ENCODE results near the gene LZTR1.

- TF ChIP-seq SMC3 (IDR thresholded peaks at IDR 0.05) (no peak), CTCF (IDR thresholded peaks at IDR 0.05) (no peak), MAX (IDR thresholded peaks at IDR 0.05) (no peak), RFX5 (IDR thresholded peaks at IDR 0.05) (no peak), POLR2A (IDR thresholded peaks at IDR 0.05; ENCODE audit: low read length) (no peak), POLR2AphosphoS2 (conservative IDR thresholded peaks at IDR 0.05; ENCODE audit: low read length) (no peak), RCOR1 (IDR thresholded peaks at IDR 0.05; ENCODE audit: low read depth, low read length) (no peak), HDAC2 (IDR thresholded peaks at IDR 0.05) (no peak), CHD2 (IDR thresholded peaks at IDR 0.05; ENCODE audit: low read length, partially characterized antibody) (no peak), E2F6 (IDR thresholded peaks at IDR 0.05; ENCODE audit: borderline replicate concordance, low read depth) (no peak), USF2 (IDR thresholded peaks at IDR 0.05) (no peak), MYC (IDR thresholded peaks at IDR 0.05; ENCODE audit: borderline replicate concordance, low read length) (no peak), CEBPB (IDR thresholded peaks at IDR 0.05) (no peak), RAD21 (conservative IDR thresholded peaks at IDR 0.05 in 1 of 2, IDR thresholded peaks at IDR 0.05 in 1 of 2) (no peak)
These were observed 11.4 kb downstream of the LZTR1 start for GRCh38 chr22:20993304-20994127.

All from A549 (cell line).